ENCODE results near the gene CCDC91. TPM values are rescaled to one million over a fixed set of nuclear protein-coding genes. Genes with fewer than 3 reads are reported as not detected.

Gene CCDC91
- total RNA-seq, 1 donor from 2014 or later = 30.2 TPM

DNA sequence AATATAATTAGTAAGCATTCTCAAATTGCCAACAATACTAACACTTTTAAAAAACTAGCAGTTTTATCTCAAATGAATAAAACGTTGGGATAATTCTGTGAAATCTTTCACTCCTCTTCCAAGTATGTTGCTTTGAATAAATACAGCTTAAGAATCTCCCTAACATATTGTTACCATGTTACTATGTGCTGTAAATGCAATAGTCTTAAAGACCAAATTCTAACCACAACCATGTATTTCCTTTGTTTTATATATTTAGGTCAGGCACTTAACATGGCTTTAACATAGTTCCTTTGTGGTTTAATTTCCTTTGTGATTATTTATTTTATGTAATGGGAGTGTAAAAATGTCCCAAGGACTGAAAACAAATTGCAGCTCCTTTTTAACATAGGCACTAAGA, 33.9 kb upstream of the CCDC91 start:
- intact Hi-C loops (cut with DNase I) = no loop called here
- no peak for DNase-seq
- no peaks in the 10 kb centered on the region for H3K9me3 ChIP-seq
- TF ChIP-seq, protein P1, sequence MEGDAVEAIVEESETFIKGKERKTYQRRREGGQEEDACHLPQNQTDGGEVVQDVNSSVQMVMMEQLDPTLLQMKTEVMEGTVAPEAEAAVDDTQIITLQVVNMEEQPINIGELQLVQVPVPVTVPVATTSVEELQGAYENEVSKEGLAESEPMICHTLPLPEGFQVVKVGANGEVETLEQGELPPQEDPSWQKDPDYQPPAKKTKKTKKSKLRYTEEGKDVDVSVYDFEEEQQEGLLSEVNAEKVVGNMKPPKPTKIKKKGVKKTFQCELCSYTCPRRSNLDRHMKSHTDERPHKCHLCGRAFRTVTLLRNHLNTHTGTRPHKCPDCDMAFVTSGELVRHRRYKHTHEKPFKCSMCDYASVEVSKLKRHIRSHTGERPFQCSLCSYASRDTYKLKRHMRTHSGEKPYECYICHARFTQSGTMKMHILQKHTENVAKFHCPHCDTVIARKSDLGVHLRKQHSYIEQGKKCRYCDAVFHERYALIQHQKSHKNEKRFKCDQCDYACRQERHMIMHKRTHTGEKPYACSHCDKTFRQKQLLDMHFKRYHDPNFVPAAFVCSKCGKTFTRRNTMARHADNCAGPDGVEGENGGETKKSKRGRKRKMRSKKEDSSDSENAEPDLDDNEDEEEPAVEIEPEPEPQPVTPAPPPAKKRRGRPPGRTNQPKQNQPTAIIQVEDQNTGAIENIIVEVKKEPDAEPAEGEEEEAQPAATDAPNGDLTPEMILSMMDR (IDR thresholded peaks at IDR 0.05) = no peak
- H3K27me3 ChIP-seq (ENCODE audit: low read depth) = no peaks in the 10 kb centered on the region
- no peaks in the 10 kb centered on the region for H3K36me3 ChIP-seq
- H3K4me3 ChIP-seq = no peak overlapping the region
- H3K4me1 ChIP-seq = no peaks in the 10 kb centered on the region
- H3K27ac ChIP-seq = no peak overlapping the region
- no peak for ATAC-seq

DNA sequence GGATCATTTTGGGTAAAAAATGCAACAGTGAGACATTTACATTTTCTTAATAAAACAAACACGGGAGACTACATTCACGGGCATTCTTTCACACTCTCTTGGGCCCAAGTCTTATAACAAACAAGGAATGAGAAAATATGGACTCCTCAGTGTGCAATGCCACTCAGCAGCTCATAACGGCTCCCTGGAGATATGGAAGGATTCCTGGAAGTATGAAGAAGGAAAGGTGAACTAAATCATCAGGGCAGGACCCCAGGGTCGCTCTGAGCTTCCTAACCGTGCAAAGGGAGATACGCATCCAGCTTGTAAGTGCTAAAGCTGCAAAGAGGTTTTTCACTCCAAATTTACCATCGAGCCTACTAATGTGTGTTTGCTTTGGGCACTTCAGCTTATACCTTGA, 33.5 kb upstream of the CCDC91 start:
- Histone ChIP-seq H3K27me3 (ENCODE audit: low read depth) (no peaks in the 10 kb centered on the region), H3K4me3 (no peak overlapping the region), H3K4me1 (no peaks in the 10 kb centered on the region), H3K36me3 (no peaks in the 10 kb centered on the region), H3K9me3 (no peaks in the 10 kb centered on the region), H3K27ac (no peak overlapping the region)
- no peak for ATAC-seq
- no peak for DNase-seq
- intact Hi-C loops (cut with DNase I) = no loop called here
- TF ChIP-seq, protein P1 (IDR thresholded peaks at IDR 0.05) = no peak

GRCh38 chr12:28158353-28158752, 31.9 kb upstream of the CCDC91 start:
- Histone ChIP-seq H3K27ac (no peak overlapping the region), H3K4me3 (no peak overlapping the region), H3K9me3 (no peaks in the 10 kb centered on the region), H3K4me1 (no peaks in the 10 kb centered on the region), H3K27me3 (ENCODE audit: low read depth) (no peaks in the 10 kb centered on the region), H3K36me3 (no peaks in the 10 kb centered on the region)
- TF ChIP-seq, protein P1 (IDR thresholded peaks at IDR 0.05) = no peak
- DNase-seq = no peak
- ATAC-seq = no peak
- intact Hi-C loops (cut with DNase I) = no loop called here

- intact Hi-C loops (cut with DNase I) = no loop called here
- no peaks in the 10 kb centered on the region for H3K36me3 ChIP-seq
- no peaks in the 10 kb centered on the region for H3K4me1 ChIP-seq
- no peak overlapping the region for H3K27ac ChIP-seq
- H3K9me3 ChIP-seq = no peaks in the 10 kb centered on the region
- TF ChIP-seq, protein P1 (IDR thresholded peaks at IDR 0.05) = no peak
- DNase-seq (no peak), ATAC-seq (no peak)
- no peak overlapping the region for H3K4me3 ChIP-seq
- H3K27me3 ChIP-seq (ENCODE audit: low read depth) = no peaks in the 10 kb centered on the region
Measured at GRCh38 chr12:28159688-28160087, 30.6 kb upstream of the CCDC91 start.

- DNase-seq (no peak), ATAC-seq (no peak)
- no peaks in the 10 kb centered on the region for H3K36me3 ChIP-seq
- TF ChIP-seq, protein P1 (IDR thresholded peaks at IDR 0.05) = no peak
- no peaks in the 10 kb centered on the region for H3K27me3 ChIP-seq (ENCODE audit: low read depth)
- H3K27ac ChIP-seq = no peak overlapping the region
- no peaks in the 10 kb centered on the region for H3K9me3 ChIP-seq
- intact Hi-C loops (cut with DNase I) = no loop called here
- no peak overlapping the region for H3K4me3 ChIP-seq
- H3K4me1 ChIP-seq = no peaks in the 10 kb centered on the region
Measured at GRCh38 chr12:28161697-28162096, 28.6 kb upstream of the CCDC91 start.

DNA sequence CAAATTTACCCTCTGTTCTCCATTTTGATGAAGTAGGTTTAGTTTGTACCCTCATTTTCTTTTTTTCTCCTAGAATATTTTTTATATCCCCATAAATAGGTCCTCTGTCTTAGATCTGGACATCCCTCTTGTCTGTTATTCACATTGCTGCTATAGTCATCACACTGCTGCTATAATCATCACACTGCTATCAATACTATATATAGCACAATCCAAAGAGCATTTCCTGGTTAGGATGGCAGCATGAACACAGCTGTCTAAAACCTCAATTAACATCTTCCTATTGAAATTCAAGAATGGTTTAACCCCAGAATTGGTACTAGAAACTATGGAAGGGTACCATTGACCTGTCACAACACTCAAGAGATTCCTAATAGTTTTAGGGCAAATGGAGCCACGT, 27.6 kb upstream of the CCDC91 start:
- DNase-seq (no peak), ATAC-seq (no peak)
- TF ChIP-seq, protein P1 (IDR thresholded peaks at IDR 0.05) = no peak

More for the DNA sequence above, 27.6 kb upstream of the CCDC91 start:
- Histone ChIP-seq H3K36me3 (no peaks in the 10 kb centered on the region), H3K27ac (no peak overlapping the region), H3K4me3 (no peak overlapping the region), H3K9me3 (no peaks in the 10 kb centered on the region), H3K4me1 (no peaks in the 10 kb centered on the region), H3K27me3 (ENCODE audit: low read depth) (no peaks in the 10 kb centered on the region)
- intact Hi-C loops (cut with DNase I) = no loop called here
